H1 (cell line): ENCODE data around the gene OS9. TPM values are rescaled to one million over a fixed set of nuclear protein-coding genes. Genes with fewer than 3 reads are reported as not detected.

Experiments used
- CTCF ChIA-PET: fragments of 300-600 bp; sonication (Branson Sonifier 250); formaldehyde crosslinking; loops from one replicate; lab custom pipeline; 2021; ENCODE audit not compliant: partially characterized antibody; lab: Charles Lee
- POLR2A ChIA-PET: fragments of 300-600 bp; sonication (Branson Sonifier 250); formaldehyde crosslinking; loops from one replicate; lab custom pipeline; 2021; ENCODE audit warnings: inconsistent platforms; ENCODE audit not compliant: partially characterized antibody; lab: Charles Lee
- DNase-seq, 2 experiments: peaks; one replicate each; pipeline versions ENCODE4 v3.0.0 to v3.0.0-alpha.2; 2010 to 2022; ENCODE audit warnings: low spot score in 2 of 2, low read depth in 1 of 2, mixed read lengths in 1 of 2
- FAIRE-seq: peaks from 2 replicates; lab custom pipeline; 2011; peaks lifted over from hg19 to GRCh38; lab: Jason Lieb, UNC
- H2AFZ ChIP-seq: 2 replicates; pipeline ENCODE4 v1.8.1; 2012; ENCODE audit warnings: low read length, inconsistent platforms
- H2AK5ac ChIP-seq: 2 replicates; pipeline ENCODE4 v1.6.1; 2013; ENCODE audit warnings: low read depth, low read length
- H2BK120ac ChIP-seq: replicated peaks from 2 replicates; pipeline ENCODE3; 2013; ENCODE audit warnings: low read depth, low read length, inconsistent platforms
- H2BK12ac ChIP-seq: 2 replicates; pipeline ENCODE4 v1.6.1; 2013; ENCODE audit warnings: low read depth, low read length
- H2BK15ac ChIP-seq: 2 replicates; pipeline ENCODE4 v1.6.1; 2013; ENCODE audit warnings: low read length
- H2BK20ac ChIP-seq: 2 replicates; pipeline ENCODE4 v1.6.1; 2013; ENCODE audit warnings: low read length
- H2BK5ac ChIP-seq: 2 replicates; pipeline ENCODE4 v1.6.1; 2013; ENCODE audit warnings: low read depth, low read length
- H3K14ac ChIP-seq: 2 replicates; pipeline ENCODE4 v1.6.1; 2013; ENCODE audit warnings: inconsistent platforms; ENCODE audit not compliant: insufficient read length
- H3K18ac ChIP-seq: 2 replicates; pipeline ENCODE4 v1.6.1; 2013; ENCODE audit warnings: low read length; ENCODE audit errors: extremely low read depth
- H3K23ac ChIP-seq: 2 replicates; pipeline ENCODE4 v1.6.1; 2013; ENCODE audit warnings: inconsistent platforms; ENCODE audit not compliant: insufficient read length
- H3K23me2 ChIP-seq: 2 replicates; pipeline ENCODE4 v1.6.1; 2013; ENCODE audit warnings: low read depth, low read length
- H3K27ac ChIP-seq: 2 replicates; pipeline ENCODE4 v1.6.1; 2011; ENCODE audit warnings: low read depth, low read length, inconsistent platforms
- H3K27me3 ChIP-seq, 4 experiments: replicated peaks in 1 of 4; 1 replicate in 1 of 4; 2 replicates in 3 of 4; pipeline versions ENCODE4 v1.6.1 to v1.8.1; 2011 to 2013; ENCODE audit warnings: low read length in 3 of 4, mild to moderate bottlenecking in 3 of 4, inconsistent platforms in 2 of 4, mixed read lengths in 2 of 4, moderate library complexity in 1 of 4; ENCODE audit not compliant: control insufficient read depth in 3 of 4, insufficient read depth in 3 of 4; ENCODE audit errors: extremely low read depth in 1 of 4
- H3K36me3 ChIP-seq, 4 experiments: 2 replicates each; pipeline versions ENCODE4 v1.6.1 to v1.8.1; 2011 to 2013; ENCODE audit warnings: mild to moderate bottlenecking in 4 of 4, low read length in 3 of 4, moderate library complexity in 2 of 4, control low read depth in 1 of 4, inconsistent platforms in 1 of 4; ENCODE audit not compliant: insufficient read depth in 4 of 4, control insufficient read depth in 2 of 4
- H3K4ac ChIP-seq: replicated peaks from 2 replicates; pipeline ENCODE3; 2013; ENCODE audit warnings: low read length, low read depth, mixed read lengths, inconsistent platforms; ENCODE audit not compliant: insufficient read length
- H3K4me1 ChIP-seq, 4 experiments: replicated peaks in 1 of 4; 1 replicate in 1 of 4; 2 replicates in 3 of 4; pipeline versions ENCODE4 v1.6.1 to v1.8.1; 2011 to 2013; ENCODE audit warnings: low read length in 3 of 4, inconsistent platforms in 2 of 4, mixed read lengths in 1 of 4; ENCODE audit not compliant: insufficient read depth in 4 of 4, control insufficient read depth in 3 of 4
- H3K4me2 ChIP-seq, 2 experiments: 2 replicates each; pipeline versions ENCODE4 v1.6.1 to v1.8.1; 2011 to 2013; ENCODE audit warnings: low read depth in 2 of 2, low read length in 2 of 2, control low read depth in 1 of 2, inconsistent platforms in 1 of 2, mild to moderate bottlenecking in 1 of 2; ENCODE audit not compliant: insufficient read depth in 1 of 2
- H3K4me3 ChIP-seq, 4 experiments: fragments of 200-600, 300-600 bp in 1 of 4; sonication (generic), shearing (Covaris generic), sonication (Bioruptor Twin) in 1 of 4; 2 replicates each; pipeline versions ENCODE4 v1.5.1 to v1.8.1; 2011 to 2016; ENCODE audit warnings: low read length in 4 of 4, low read depth in 3 of 4, control low read depth in 2 of 4, inconsistent platforms in 2 of 4, mild to moderate bottlenecking in 2 of 4, mixed read lengths in 1 of 4, moderate library complexity in 1 of 4; ENCODE audit not compliant: insufficient read depth in 2 of 4; ENCODE audit errors: extremely low read depth in 1 of 4
- H3K56ac ChIP-seq: replicated peaks from 2 replicates; pipeline ENCODE3; 2013; ENCODE audit warnings: low read depth, mild to moderate bottlenecking, mixed read lengths, low read length, inconsistent platforms; ENCODE audit not compliant: insufficient read length
- H3K79me1 ChIP-seq: 2 replicates; pipeline ENCODE4 v1.6.1; 2013; ENCODE audit warnings: low read depth, low read length, control low read depth
- H3K79me2 ChIP-seq, 2 experiments: 2 replicates each; pipeline versions ENCODE4 v1.6.1 to v1.8.1; 2012 to 2013; ENCODE audit warnings: low read length in 2 of 2, mild to moderate bottlenecking in 2 of 2, inconsistent platforms in 1 of 2; ENCODE audit not compliant: insufficient read depth in 2 of 2, control insufficient read depth in 1 of 2
- H3K9ac ChIP-seq, 4 experiments: replicated peaks in 1 of 4; 1 replicate in 1 of 4; 2 replicates in 3 of 4; pipeline versions ENCODE4 v1.6.1 to v1.8.1; 2011 to 2013; ENCODE audit warnings: low read depth in 3 of 4, low read length in 3 of 4, control low read depth in 2 of 4, mild to moderate bottlenecking in 2 of 4, moderate library complexity in 2 of 4, inconsistent platforms in 1 of 4; ENCODE audit errors: extremely low read depth in 1 of 4
- H3K9me3 ChIP-seq, 2 experiments: 2 replicates each; pipeline versions ENCODE4 v1.6.1 to v1.8.1; 2012 to 2013; ENCODE audit warnings: mild to moderate bottlenecking in 2 of 2, moderate library complexity in 2 of 2, control low read depth in 1 of 2, inconsistent platforms in 1 of 2, low read depth in 1 of 2, low read length in 1 of 2, mixed read lengths in 1 of 2; ENCODE audit not compliant: insufficient read depth in 2 of 2
- H4K20me1 ChIP-seq, 2 experiments: replicated peaks in 1 of 2; 2 replicates each; pipeline versions ENCODE3 to v1.8.1; 2011 to 2013; ENCODE audit warnings: inconsistent platforms in 2 of 2, low read length in 2 of 2, mild to moderate bottlenecking in 1 of 2; ENCODE audit not compliant: insufficient read depth in 2 of 2, control insufficient read depth in 1 of 2
- H4K5ac ChIP-seq: 2 replicates; pipeline ENCODE4 v1.6.1; 2013; ENCODE audit warnings: low read length, low read depth, mixed read lengths, inconsistent platforms; ENCODE audit not compliant: insufficient read length
- H4K8ac ChIP-seq: 2 replicates; pipeline ENCODE4 v1.8.0; 2013; ENCODE audit warnings: mild to moderate bottlenecking, moderate library complexity, low read length, inconsistent platforms; ENCODE audit not compliant: insufficient read depth; ENCODE audit errors: extremely low read depth
- H4K91ac ChIP-seq: replicated peaks from 2 replicates; pipeline ENCODE3; 2013; ENCODE audit warnings: low read length, mixed read lengths, inconsistent platforms; ENCODE audit not compliant: insufficient read length
- ASH2L ChIP-seq: fragments of 200-600, 300-600 bp; sonication (generic); IDR thresholded peaks from one replicate; pipeline ENCODE4 v1.7.1; 2017; ENCODE audit warnings: low read length
- CBX8 ChIP-seq: fragments of 300-800, 300-1000 bp; sonication (generic); IDR thresholded peaks from 2 replicates; pipeline ENCODE4 v1.7.1; 2016; ENCODE audit warnings: low read depth, low read length, borderline replicate concordance
- FOSL1 ChIP-seq: IDR thresholded peaks from 2 replicates; pipeline ENCODE4 v1.6.1; 2011; ENCODE audit warnings: mild to moderate bottlenecking, low read depth, low read length, moderate library complexity; ENCODE audit not compliant: insufficient read depth
- GABPA ChIP-seq: IDR thresholded peaks from 2 replicates; pipeline ENCODE4 v1.6.1; 2011; ENCODE audit warnings: mild to moderate bottlenecking, low read length, moderate library complexity, borderline replicate concordance; ENCODE audit not compliant: insufficient read depth
- HDAC6 ChIP-seq: IDR thresholded peaks from one replicate; pipeline ENCODE4 v1.7.1; 2012; ENCODE audit warnings: low read depth, mild to moderate bottlenecking, inconsistent platforms, low read length, moderate library complexity
- MAFK ChIP-seq: IDR thresholded peaks from 2 replicates; pipeline ENCODE4 v1.6.1; 2012; ENCODE audit warnings: low read depth, mild to moderate bottlenecking, improper control_type of control experiment, low read length
- NANOG ChIP-seq: IDR thresholded peaks from 2 replicates; pipeline ENCODE4 v1.6.1; 2011; ENCODE audit warnings: low read length, low read depth, mild to moderate bottlenecking, inconsistent platforms; ENCODE audit not compliant: insufficient read depth, poor library complexity, severe bottlenecking
- POU5F1 ChIP-seq: IDR thresholded peaks from 2 replicates; pipeline ENCODE4 v1.6.1; 2011; ENCODE audit warnings: low read depth, mild to moderate bottlenecking, low read length, moderate library complexity
- RAD21 ChIP-seq, 2 experiments: IDR thresholded peaks in 1 of 2; conservative IDR thresholded peaks in 1 of 2; 2 replicates each; pipeline ENCODE4 v1.6.1; 2011; ENCODE audit warnings: low read depth in 2 of 2, low read length in 2 of 2, improper control_type of control experiment in 1 of 2, inconsistent platforms in 1 of 2, mild to moderate bottlenecking in 1 of 2, moderate library complexity in 1 of 2
- SP1 ChIP-seq: IDR thresholded peaks from 2 replicates; pipeline ENCODE4 v1.6.1; 2011; ENCODE audit warnings: low read depth, low read length
- SUZ12 ChIP-seq: fragments of 200-600 bp; sonication (generic); IDR thresholded peaks from 2 replicates; pipeline ENCODE4 v1.6.1; 2012; ENCODE audit warnings: mild to moderate bottlenecking, inconsistent platforms, low read length, moderate library complexity, mixed read lengths
- TAF1 ChIP-seq: IDR thresholded peaks from 2 replicates; pipeline ENCODE4 v1.6.1; 2011; ENCODE audit warnings: mild to moderate bottlenecking, low read depth, low read length
- WGBS, 2 experiments: shearing (Covaris generic) in 1 of 2; methylation state at CpG; one replicate each; pipeline versions ENCODE4 v1.1.6 to v1.1.7; 2013 to 2015; ENCODE audit warnings: low lambda C conversion rate in 2 of 2, mixed read lengths in 2 of 2, inconsistent platforms in 1 of 2, low coverage in 1 of 2, missing lambda C conversion rate in 1 of 2; ENCODE audit not compliant: insufficient replicate concordance in 2 of 2, insufficient coverage in 1 of 2, insufficient read length in 1 of 2; ENCODE audit errors: extremely low coverage in 1 of 2, missing lambda C conversion rate in 1 of 2; 5-methylcytosine and 5-hydroxymethylcytosine counted together
- polyA plus RNA-seq, 7 experiments: library from polyadenylated mRNA; depleted of rRNA in 3 of 7; stranded (reverse) in 5 of 7; unstranded in 2 of 7; fragments of >200 nt in 5 of 7; fragments of 200-250 nt in 2 of 7; gene quantifications; 1 replicate in 5 of 7; 2 replicates in 1 of 7; 4 replicates in 1 of 7; pipeline versions ENCODE4 v1.2.1 to v1.2.3, GENCODE V29; 2011 to 2013; ENCODE audit warnings: missing spikeins in 2 of 7, mixed read lengths in 2 of 7
- total RNA-seq: library from RNA; stranded (reverse); fragmentation: NEBNext Ultra II Directional; extraction: Animal tissue kit (Norgen Biotek cat#: 25700); gene quantifications from 2 replicates; pipeline ENCODE4 v1.2.1, GENCODE V29; 2021
- TF ChIP-seq, protein P1 (sequence below): IDR thresholded peaks from 2 replicates; pipeline ENCODE4 v1.6.1; 2011; ENCODE audit warnings: low read depth, mild to moderate bottlenecking, low read length; ENCODE audit not compliant: insufficient read depth

Gene OS9
- total and polyA plus RNA-seq, 2 of the 8 experiments (the other 6 are each of a cell fraction or from before 2014, with no cell fraction given) = 71.0 to 108 TPM

GRCh38 chr12:57757771-57758170, 63.8 kb downstream of the OS9 start:
- H4K5ac ChIP-seq = no peak overlapping the region
- H3K4me1 ChIP-seq = peaks cover 0 to 19% (median 6%) of the 10 kb centered on the region in 4 experiments; a peak in 6 of 7 replicates
- H3K27me3 ChIP-seq = peaks cover 8 to 33% (median 26%) of the 10 kb centered on the region in 4 experiments
- H2AFZ ChIP-seq = no peak overlapping the region
- no peak overlapping the region for H2BK120ac ChIP-seq
- no peak overlapping the region for H4K91ac ChIP-seq
- no peak overlapping the region for H2AK5ac ChIP-seq
- 86% methylated on average over 4 of the region's 4 CpGs; no CpG with 5 or more reads in 1 of the 2 experiments for WGBS, 2 experiments
- no peaks in the 10 kb centered on the region for H3K79me1 ChIP-seq
- H3K9ac ChIP-seq = no peak overlapping the region
- H3K4me3 ChIP-seq = no peak overlapping the region
- H3K23me2 ChIP-seq = peaks cover 7% of the 10 kb centered on the region
- peaks cover 0 to 4% (median 0%) of the 10 kb centered on the region in 4 experiments; a peak in 2 of 8 replicates for H3K36me3 ChIP-seq
- H4K8ac ChIP-seq = no peak overlapping the region
- CTCF ChIA-PET = interaction anchor here (0.6 to 2.2 kb wide), 6 partner anchors 10 to 816 kb away, joined by 3 to 40 read pairs (median 4); partner anchors contain the start of genes CYP27B1 and PIP4K2C
- POLR2A ChIA-PET = interaction anchor here (1.1 to 2.0 kb wide), 2 partner anchors 15 to 57 kb away, joined by 4 to 11 read pairs; partner anchors contain the start of genes EEF1AKMT3 and METTL1
- H4K20me1 ChIP-seq = peaks cover 3 to 15% of the 10 kb centered on the region in 2 experiments
- no peak overlapping the region for H3K23ac ChIP-seq
- H3K79me2 ChIP-seq = no peaks in the 10 kb centered on the region
- no peak overlapping the region for H3K56ac ChIP-seq
- DNase-seq (no peak), FAIRE-seq (no peak)
- H3K14ac ChIP-seq = no peak overlapping the region
- H2BK20ac ChIP-seq = no peak overlapping the region
- no peak overlapping the region for H3K18ac ChIP-seq
- no peak overlapping the region; a peak in 1 of 4 replicates for H3K4me2 ChIP-seq
- no peak overlapping the region for H2BK12ac ChIP-seq
- no peaks in the 10 kb centered on the region for H3K9me3 ChIP-seq
- H3K4ac ChIP-seq = no peak overlapping the region
- no peak overlapping the region for H2BK5ac ChIP-seq
- H3K27ac ChIP-seq = no peak overlapping the region
- H2BK15ac ChIP-seq = no peak overlapping the region
- TF ChIP-seq, protein P1, sequence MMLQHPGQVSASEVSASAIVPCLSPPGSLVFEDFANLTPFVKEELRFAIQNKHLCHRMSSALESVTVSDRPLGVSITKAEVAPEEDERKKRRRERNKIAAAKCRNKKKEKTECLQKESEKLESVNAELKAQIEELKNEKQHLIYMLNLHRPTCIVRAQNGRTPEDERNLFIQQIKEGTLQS = no peak
- TF ChIP-seq FOSL1 (no peak), NANOG (no peak), CBX8 (no peak), ASH2L (no peak), SUZ12 (no peak), RAD21 (IDR thresholded peaks at IDR 0.05 in 1 of 2, conservative IDR thresholded peaks at IDR 0.05 in 1 of 2; ENCODE audit: low read depth in 2 of 2, low read length in 2 of 2) (no peak), HDAC6 (no peak), MAFK (no peak), POU5F1 (no peak), GABPA (no peak), SP1 (no peak), TAF1 (no peak)
